Mesodermal cell (in vitro differentiated cells): ENCODE data around the gene ESR1.
"Not testable (repeated sequence)": the region's sequence is repeated elsewhere in the genome, so short reads cannot be mapped to it uniquely, and the experiment has no call there.

Experiments used
- H3K27ac ChIP-seq: 2 replicates; pipeline ENCODE4 v1.7.0; 2013; ENCODE audit warnings: mild to moderate bottlenecking, low read depth, low read length, moderate library complexity; ENCODE audit not compliant: severe bottlenecking
- H3K36me3 ChIP-seq: 2 replicates; pipeline ENCODE4 v1.7.1; 2013; ENCODE audit warnings: mild to moderate bottlenecking, low read length, moderate library complexity; ENCODE audit not compliant: control insufficient read depth, insufficient read depth
- H3K4me1 ChIP-seq: one replicate; pipeline ENCODE4 v1.7.1; 2013; ENCODE audit warnings: mild to moderate bottlenecking, low read length; ENCODE audit not compliant: insufficient read depth, control insufficient read depth, poor library complexity, severe bottlenecking
- H3K4me3 ChIP-seq: 2 replicates; pipeline ENCODE4 v1.7.0; 2013; ENCODE audit warnings: low read length, control low read depth, mild to moderate bottlenecking; ENCODE audit not compliant: insufficient read depth, poor library complexity, severe bottlenecking; ENCODE audit errors: extremely low read depth
- H3K9me3 ChIP-seq: 2 replicates; pipeline ENCODE4 v1.7.1; 2013; ENCODE audit warnings: mild to moderate bottlenecking, low read length, moderate library complexity; ENCODE audit not compliant: control insufficient read depth
- WGBS, 2 experiments: methylation state at CpG; one replicate each; pipeline ENCODE4 v1.1.5; 2013; ENCODE audit warnings: missing lambda C conversion rate in 2 of 2; ENCODE audit not compliant: insufficient coverage in 2 of 2; 5-methylcytosine and 5-hydroxymethylcytosine counted together

Gene ESR1

DNA sequence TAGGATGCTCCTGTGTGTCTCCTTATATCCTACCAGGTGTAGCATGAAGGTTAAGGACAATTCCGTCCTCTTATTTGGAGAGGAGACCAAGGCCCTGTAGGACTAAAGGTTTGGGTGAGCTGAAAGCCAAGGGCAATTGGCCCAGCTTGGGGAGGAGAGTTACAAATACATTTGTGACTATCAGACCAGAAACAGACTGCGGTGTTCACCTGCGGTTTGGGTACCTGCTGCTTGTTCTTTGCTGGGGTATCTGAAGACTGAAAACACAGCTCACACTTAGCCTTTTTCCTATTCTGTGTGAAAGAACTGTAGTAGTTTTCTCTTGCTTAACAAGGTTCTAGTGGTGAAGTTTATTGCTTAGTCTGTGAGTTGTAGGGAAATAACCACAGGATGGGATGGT, 55.0 kb downstream of the ESR1 start:
- 65 to 71% methylated on average over 1 to 2 of the region's 3 CpGs for WGBS, 2 experiments
- Histone ChIP-seq H3K9me3 (no peaks in the 10 kb centered on the region), H3K36me3 (no peaks in the 10 kb centered on the region), H3K4me1 (no peaks in the 10 kb centered on the region), H3K27ac (no peak overlapping the region), H3K4me3 (no peak overlapping the region)

- 56 to 60% methylated on average over 2 to 3 of the region's 4 CpGs for WGBS, 2 experiments
- H3K4me3 ChIP-seq = not testable (repeated sequence)
Measured at GRCh38 chr6:151867361-151867869, 59.9 kb downstream of the ESR1 start.

DNA sequence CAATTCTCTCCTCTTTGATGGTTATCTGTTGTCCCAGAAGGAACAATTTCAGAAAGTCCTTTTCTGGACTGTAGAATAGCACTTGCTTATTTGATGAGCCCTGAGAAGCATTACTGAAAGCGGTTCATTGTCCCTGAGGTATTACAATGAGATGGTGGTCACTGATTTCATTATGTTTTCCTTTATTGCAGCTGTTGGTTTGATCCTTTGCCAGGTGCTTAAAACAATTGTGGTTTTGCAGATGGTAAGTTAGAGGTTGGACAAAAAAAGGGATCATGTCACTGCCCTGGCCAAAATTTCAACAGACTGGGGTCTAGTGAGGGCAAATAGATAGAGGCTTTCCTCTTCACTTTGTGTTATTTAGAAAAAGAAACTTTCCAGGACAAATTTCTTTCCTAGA, 61.9 kb downstream of the ESR1 start:
- Histone ChIP-seq H3K4me1 (no peaks in the 10 kb centered on the region), H3K4me3 (no peak overlapping the region), H3K36me3 (no peaks in the 10 kb centered on the region), H3K9me3 (no peaks in the 10 kb centered on the region), H3K27ac (no peak overlapping the region)
- WGBS, 2 experiments = 86 to 89% methylated on average over 1 of the region's 1 CpG

More at GRCh38 chr6:151867361-151867869, 59.9 kb downstream of the ESR1 start:
- not testable (repeated sequence) for H3K36me3 ChIP-seq, H3K9me3 ChIP-seq, H3K27ac ChIP-seq, H3K4me1 ChIP-seq

- WGBS, 2 experiments = no CpG with 5 or more reads among the region's 1 CpG
- no peaks in the 10 kb centered on the region for H3K9me3 ChIP-seq
- no peak overlapping the region for H3K4me3 ChIP-seq
- H3K36me3 ChIP-seq = no peaks in the 10 kb centered on the region
- H3K27ac ChIP-seq = no peak overlapping the region
- no peaks in the 10 kb centered on the region for H3K4me1 ChIP-seq
Measured at GRCh38 chr6:151869787-151870186, 62.3 kb downstream of the ESR1 start.

- 100% methylated on average over 1 of the region's 2 CpGs for WGBS, 2 experiments
Measured at GRCh38 chr6:151870375-151870774, 62.9 kb downstream of the ESR1 start.

DNA sequence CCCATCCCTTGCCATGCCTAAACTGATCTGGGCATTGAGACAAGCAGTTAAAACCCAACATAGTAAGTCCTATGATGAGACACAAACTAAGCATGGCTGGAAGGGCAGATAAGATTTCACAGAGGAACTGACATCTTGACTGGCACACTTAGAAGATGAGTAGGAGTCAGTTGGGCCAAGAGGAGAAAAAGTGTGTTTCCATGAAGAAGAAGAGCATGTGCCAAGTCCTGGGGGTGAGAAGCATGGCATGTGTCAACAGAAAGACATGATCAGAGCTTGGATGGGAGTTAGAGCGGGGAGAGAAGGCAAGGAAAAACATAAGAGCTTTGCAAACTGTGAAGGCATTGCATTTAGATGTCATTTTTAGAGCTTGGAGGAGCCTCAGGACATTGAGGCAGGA, 68.0 kb downstream of the ESR1 start:
- Histone ChIP-seq H3K27ac (no peak overlapping the region), H3K9me3 (no peaks in the 10 kb centered on the region), H3K36me3 (no peaks in the 10 kb centered on the region), H3K4me1 (no peaks in the 10 kb centered on the region), H3K4me3 (no peak overlapping the region)
- 0% methylated on average over 1 of the region's 1 CpG for WGBS, 2 experiments

More at GRCh38 chr6:151870375-151870774, 62.9 kb downstream of the ESR1 start:
- H3K4me3 ChIP-seq = no peak overlapping the region
- H3K4me1 ChIP-seq = no peaks in the 10 kb centered on the region
- no peaks in the 10 kb centered on the region for H3K36me3 ChIP-seq
- H3K27ac ChIP-seq = no peak overlapping the region
- no peaks in the 10 kb centered on the region for H3K9me3 ChIP-seq

DNA sequence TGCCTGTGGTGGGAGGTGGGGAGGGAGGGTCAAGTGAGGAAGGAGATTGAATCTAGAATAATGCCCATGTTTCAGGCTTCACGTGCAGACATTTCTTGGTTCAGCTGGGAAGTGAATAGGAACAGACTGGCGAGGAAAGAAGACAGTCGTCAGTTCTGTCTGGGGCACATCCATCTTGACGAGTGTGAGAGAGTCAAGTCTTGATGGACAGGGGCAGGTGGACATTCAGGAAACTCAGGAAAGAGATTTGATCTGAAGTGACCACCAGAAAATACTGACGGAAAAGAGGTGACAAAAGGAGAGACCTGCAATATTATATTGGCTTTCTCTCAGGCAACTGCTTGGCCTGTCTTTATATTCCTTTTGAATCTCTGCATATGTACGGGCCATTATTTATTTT, 68.6 kb downstream of the ESR1 start:
- Histone ChIP-seq H3K36me3 (no peaks in the 10 kb centered on the region), H3K4me3 (no peak overlapping the region), H3K27ac (no peak overlapping the region), H3K9me3 (no peaks in the 10 kb centered on the region), H3K4me1 (no peaks in the 10 kb centered on the region)
- WGBS, 2 experiments = 83 to 98% methylated on average over 5 of the region's 6 CpGs

- 80% methylated on average over 2 of the region's 3 CpGs; no CpG with 5 or more reads in 1 of the 2 experiments for WGBS, 2 experiments
- H3K36me3 ChIP-seq = no peaks in the 10 kb centered on the region
Measured at GRCh38 chr6:151877458-151877857, 70.0 kb downstream of the ESR1 start.

GRCh38 chr6:151881231-151881630, 73.7 kb downstream of the ESR1 start:
- Histone ChIP-seq H3K9me3 (no peaks in the 10 kb centered on the region), H3K4me3 (no peak overlapping the region), H3K27ac (no peak overlapping the region), H3K4me1 (no peaks in the 10 kb centered on the region), H3K36me3 (no peaks in the 10 kb centered on the region)
- 67 to 100% methylated on average over 1 of the region's 1 CpG for WGBS, 2 experiments

More at GRCh38 chr6:151877458-151877857, 70.0 kb downstream of the ESR1 start:
- Histone ChIP-seq H3K27ac (no peak overlapping the region), H3K4me3 (no peak overlapping the region), H3K9me3 (no peaks in the 10 kb centered on the region), H3K4me1 (no peaks in the 10 kb centered on the region)

DNA sequence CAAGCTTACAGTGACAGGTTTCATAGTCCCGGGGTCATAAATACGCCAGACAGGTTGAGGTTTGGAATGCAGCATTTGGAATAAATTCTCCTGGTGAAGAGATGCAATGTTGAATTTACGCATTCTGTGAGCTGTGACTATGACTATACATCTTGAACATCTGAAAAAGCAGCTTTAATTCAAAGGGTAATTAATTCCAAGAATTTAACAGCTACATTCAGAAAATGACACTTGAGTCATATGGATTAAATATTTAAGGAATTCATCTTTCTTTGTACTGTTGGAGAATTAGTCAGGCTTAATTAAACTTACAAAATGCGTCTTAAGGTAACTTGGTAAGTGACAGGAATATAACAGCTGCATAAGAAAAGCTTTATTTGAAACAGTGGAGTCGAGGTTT, 74.7 kb downstream of the ESR1 start:
- Histone ChIP-seq H3K4me1 (no peaks in the 10 kb centered on the region), H3K36me3 (no peaks in the 10 kb centered on the region), H3K27ac (no peak overlapping the region), H3K4me3 (no peak overlapping the region), H3K9me3 (no peaks in the 10 kb centered on the region)
- WGBS, 2 experiments = 93 to 97% methylated on average over 3 to 4 of the region's 5 CpGs

DNA sequence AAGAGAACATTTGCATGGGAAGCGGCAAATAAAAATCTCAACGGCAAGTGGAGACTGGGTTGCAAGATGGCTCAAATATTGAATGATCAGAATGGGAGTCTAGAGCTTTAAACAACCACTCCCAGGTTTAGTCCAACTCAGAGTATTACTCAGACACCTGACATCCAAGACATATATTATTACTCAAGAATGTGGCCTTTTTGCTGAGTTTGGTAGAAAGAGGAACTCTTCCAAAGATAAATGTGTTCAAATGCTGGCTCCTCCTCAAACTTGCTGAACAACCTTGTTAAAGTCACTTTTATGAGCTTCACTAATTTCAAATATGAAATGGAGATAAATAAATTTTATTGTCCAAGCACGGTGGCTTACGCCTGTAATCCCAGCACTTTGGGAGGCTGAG, 77.8 kb downstream of the ESR1 start:
- no peak overlapping the region for H3K4me3 ChIP-seq
- WGBS, 2 experiments = 100% methylated on average over 2 of the region's 4 CpGs; no CpG with 5 or more reads in 1 of the 2 experiments
- no peaks in the 10 kb centered on the region for H3K36me3 ChIP-seq
- H3K9me3 ChIP-seq = no peaks in the 10 kb centered on the region
- no peaks in the 10 kb centered on the region for H3K4me1 ChIP-seq
- H3K27ac ChIP-seq = no peak overlapping the region
